Nephron progenitor cell (in vitro differentiated cells): ENCODE measurements around the gene CDK8.
A peak's percentile ranks its signal among the peaks of the same experiment; 100 is the strongest.
"Not testable (repeated sequence)": the region's sequence is repeated elsewhere in the genome, so short reads cannot be mapped to it uniquely, and the experiment has no call there.

Experiments used
- DNase-seq: peaks from one replicate; pipeline ENCODE4 v3.0.0; 2021
- H3K27ac Mint-ChIP-seq: 2 replicates; pipeline ENCODE4 v1.8.0; 2021; ENCODE audit warnings: mild to moderate bottlenecking, moderate library complexity, mixed read lengths
- H3K27me3 Mint-ChIP-seq: 2 replicates; pipeline ENCODE4 v1.8.0; 2021; ENCODE audit warnings: mild to moderate bottlenecking, low read depth, mixed read lengths; ENCODE audit not compliant: poor library complexity
- H3K36me3 Mint-ChIP-seq: 2 replicates; pipeline ENCODE4 v1.8.0; 2021; ENCODE audit warnings: low read depth, mixed read lengths
- H3K4me1 Mint-ChIP-seq: 2 replicates; pipeline ENCODE4 v1.8.0; 2021; ENCODE audit warnings: mixed read lengths
- H3K4me3 Mint-ChIP-seq: 2 replicates; pipeline ENCODE4 v1.8.0; 2021; ENCODE audit warnings: mild to moderate bottlenecking, moderate library complexity, mixed read lengths
- H3K9me3 Mint-ChIP-seq: 2 replicates; pipeline ENCODE4 v1.8.0; 2021; ENCODE audit warnings: mild to moderate bottlenecking, moderate library complexity, mixed read lengths
- TF ChIP-seq, protein P1 (sequence below): fragments of 200-600 bp; sonication (generic); IDR thresholded peaks from 2 replicates; pipeline ENCODE4 v1.5.0; 2021; ENCODE audit warnings: antibody characterized with exemption

The CDK8 gene

GRCh38 chr13:26270707-26271106, 16.8 kb downstream of the CDK8 start:
- no peak for DNase-seq
- TF ChIP-seq, protein P1, sequence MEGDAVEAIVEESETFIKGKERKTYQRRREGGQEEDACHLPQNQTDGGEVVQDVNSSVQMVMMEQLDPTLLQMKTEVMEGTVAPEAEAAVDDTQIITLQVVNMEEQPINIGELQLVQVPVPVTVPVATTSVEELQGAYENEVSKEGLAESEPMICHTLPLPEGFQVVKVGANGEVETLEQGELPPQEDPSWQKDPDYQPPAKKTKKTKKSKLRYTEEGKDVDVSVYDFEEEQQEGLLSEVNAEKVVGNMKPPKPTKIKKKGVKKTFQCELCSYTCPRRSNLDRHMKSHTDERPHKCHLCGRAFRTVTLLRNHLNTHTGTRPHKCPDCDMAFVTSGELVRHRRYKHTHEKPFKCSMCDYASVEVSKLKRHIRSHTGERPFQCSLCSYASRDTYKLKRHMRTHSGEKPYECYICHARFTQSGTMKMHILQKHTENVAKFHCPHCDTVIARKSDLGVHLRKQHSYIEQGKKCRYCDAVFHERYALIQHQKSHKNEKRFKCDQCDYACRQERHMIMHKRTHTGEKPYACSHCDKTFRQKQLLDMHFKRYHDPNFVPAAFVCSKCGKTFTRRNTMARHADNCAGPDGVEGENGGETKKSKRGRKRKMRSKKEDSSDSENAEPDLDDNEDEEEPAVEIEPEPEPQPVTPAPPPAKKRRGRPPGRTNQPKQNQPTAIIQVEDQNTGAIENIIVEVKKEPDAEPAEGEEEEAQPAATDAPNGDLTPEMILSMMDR, result no peak
- no peak overlapping the region for H3K27ac Mint-ChIP-seq
- H3K36me3 Mint-ChIP-seq, result peaks cover 8% of the 10 kb centered on the region
- H3K9me3 Mint-ChIP-seq, result peaks cover 7% of the 10 kb centered on the region
- H3K4me1 Mint-ChIP-seq, result peaks cover 12% of the 10 kb centered on the region
- no peaks in the 10 kb centered on the region for H3K27me3 Mint-ChIP-seq
- no peak overlapping the region for H3K4me3 Mint-ChIP-seq

GRCh38 chr13:26272621-26273020, 18.7 kb downstream of the CDK8 start:
- no peak for DNase-seq
- H3K9me3 Mint-ChIP-seq, result peaks cover 7% of the 10 kb centered on the region
- TF ChIP-seq, protein P1, result no peak
- H3K4me1 Mint-ChIP-seq, result peaks cover 6% of the 10 kb centered on the region
- peaks cover 25% of the 10 kb centered on the region for H3K36me3 Mint-ChIP-seq
- no peaks in the 10 kb centered on the region for H3K27me3 Mint-ChIP-seq
- no peak overlapping the region for H3K27ac Mint-ChIP-seq
- no peak overlapping the region for H3K4me3 Mint-ChIP-seq

DNA sequence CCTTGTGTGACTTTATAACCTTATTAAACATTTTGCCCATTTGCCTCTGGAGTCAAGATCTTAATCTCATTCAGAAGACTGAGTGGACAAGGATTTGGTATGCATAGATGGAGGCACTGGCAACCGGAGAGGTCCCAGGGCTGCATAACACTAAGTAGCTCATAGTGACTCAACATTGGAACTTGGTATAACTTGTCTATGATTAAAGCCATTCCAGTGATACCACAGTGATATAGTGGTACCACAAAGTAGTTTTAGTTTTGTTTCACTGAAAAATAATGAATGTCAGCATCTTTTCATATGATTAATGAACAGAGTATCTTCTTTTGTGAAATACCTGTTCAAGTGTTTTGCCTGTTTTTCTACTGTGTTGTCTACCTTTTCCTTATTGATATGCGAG, 26.4 kb downstream of the CDK8 start:
- TF ChIP-seq, protein P1, result no peak
- H3K27ac Mint-ChIP-seq, result no peak overlapping the region
- H3K4me1 Mint-ChIP-seq, result no peaks in the 10 kb centered on the region
- no peaks in the 10 kb centered on the region for H3K27me3 Mint-ChIP-seq
- DNase-seq, result no peak
- no peak overlapping the region for H3K4me3 Mint-ChIP-seq
- peaks cover 83% of the 10 kb centered on the region for H3K36me3 Mint-ChIP-seq
- H3K9me3 Mint-ChIP-seq, result peaks cover 56% of the 10 kb centered on the region

- H3K9me3 Mint-ChIP-seq, result peaks cover 61% of the 10 kb centered on the region
- no peak for DNase-seq
- no peak overlapping the region for H3K4me3 Mint-ChIP-seq
- peaks cover 81% of the 10 kb centered on the region for H3K36me3 Mint-ChIP-seq
- TF ChIP-seq, protein P1, result no peak
- no peaks in the 10 kb centered on the region for H3K4me1 Mint-ChIP-seq
- no peak overlapping the region for H3K27ac Mint-ChIP-seq
- H3K27me3 Mint-ChIP-seq, result no peaks in the 10 kb centered on the region
Observed at GRCh38 chr13:26280822-26281221, 26.9 kb downstream of the CDK8 start.

DNA sequence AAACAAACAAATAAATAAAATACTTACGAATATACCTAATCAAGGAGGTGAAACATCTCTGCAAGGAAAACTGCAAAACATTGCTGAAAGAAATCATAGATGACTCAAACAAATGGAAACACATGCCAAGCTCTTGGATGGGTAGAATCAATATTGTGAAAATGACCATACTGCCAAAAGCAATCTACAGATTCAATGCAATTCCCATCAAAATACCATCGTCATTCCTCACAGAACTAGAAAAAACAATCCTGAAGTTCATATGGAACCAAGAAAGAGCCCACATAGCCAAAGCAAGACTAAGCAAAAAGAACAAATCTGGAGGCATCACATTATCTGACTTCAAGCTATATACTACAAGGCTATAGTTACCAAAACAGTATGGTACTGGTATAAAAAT, 32.0 kb downstream of the CDK8 start:
- H3K27ac Mint-ChIP-seq, H3K4me3 Mint-ChIP-seq, DNase-seq, H3K27me3 Mint-ChIP-seq, H3K4me1 Mint-ChIP-seq: not testable (repeated sequence)
- H3K9me3 Mint-ChIP-seq, result peaks cover 46% of the 10 kb centered on the region
- H3K36me3 Mint-ChIP-seq, result peaks cover 47% of the 10 kb centered on the region

- peaks cover 43% of the 10 kb centered on the region for H3K36me3 Mint-ChIP-seq
Observed at GRCh38 chr13:26288838-26289237, 34.9 kb downstream of the CDK8 start.

DNA sequence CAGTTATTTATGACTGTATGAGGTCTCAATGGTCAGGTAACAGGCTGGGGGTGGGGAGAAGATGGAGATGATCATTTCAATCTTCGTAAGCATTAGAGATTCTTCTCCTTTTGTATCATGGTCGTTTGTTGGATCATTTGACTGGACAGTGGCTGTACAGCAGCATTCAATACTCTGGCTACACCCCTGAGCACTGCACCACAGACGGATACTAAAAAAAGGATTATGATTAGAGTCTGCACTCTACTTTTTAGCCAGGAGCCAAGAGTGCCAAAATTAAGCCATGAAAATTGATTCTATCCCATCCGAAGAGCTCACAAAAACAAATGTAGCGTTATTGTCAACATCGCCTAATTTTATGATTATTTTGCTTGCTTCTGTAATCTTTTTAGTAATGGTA, 41.9 kb downstream of the CDK8 start:
- TF ChIP-seq, protein P1, result no peak
- Mint-ChIP-seq H3K36me3 (peaks cover 46% of the 10 kb centered on the region), H3K27ac (no peak overlapping the region), H3K27me3 (no peaks in the 10 kb centered on the region), H3K9me3 (peaks cover 21% of the 10 kb centered on the region), H3K4me3 (no peak overlapping the region), H3K4me1 (peaks cover 13% of the 10 kb centered on the region)
- no peak for DNase-seq

More at GRCh38 chr13:26288838-26289237, 34.9 kb downstream of the CDK8 start:
- peak overlapping the region; percentile 54 for H3K27ac Mint-ChIP-seq
- DNase-seq, H3K4me1 Mint-ChIP-seq, H3K27me3 Mint-ChIP-seq, H3K4me3 Mint-ChIP-seq: not testable (repeated sequence)
- peaks cover 23% of the 10 kb centered on the region for H3K9me3 Mint-ChIP-seq
